ENCODE results near the gene TLL1.

DNA sequence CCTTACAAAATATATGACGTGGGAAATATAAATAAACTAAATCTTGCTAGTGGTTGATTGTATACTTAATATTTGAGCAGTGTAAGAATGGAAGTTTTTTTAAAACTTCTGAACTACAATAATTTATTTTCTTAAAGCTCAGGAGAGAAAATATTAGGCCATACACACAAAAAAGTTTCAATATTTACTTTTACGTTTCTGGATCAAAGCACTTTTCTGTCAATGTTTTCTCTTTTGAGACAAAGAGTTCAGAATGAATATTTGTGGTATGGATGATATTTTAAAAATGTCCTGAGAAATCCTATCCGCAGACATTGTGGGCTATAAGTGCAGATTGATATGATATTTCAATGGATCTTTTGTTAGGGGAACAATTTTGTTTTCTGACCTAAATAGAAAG, 109.9 kb downstream of the TLL1 start:
- TF ChIP-seq, protein P1, sequence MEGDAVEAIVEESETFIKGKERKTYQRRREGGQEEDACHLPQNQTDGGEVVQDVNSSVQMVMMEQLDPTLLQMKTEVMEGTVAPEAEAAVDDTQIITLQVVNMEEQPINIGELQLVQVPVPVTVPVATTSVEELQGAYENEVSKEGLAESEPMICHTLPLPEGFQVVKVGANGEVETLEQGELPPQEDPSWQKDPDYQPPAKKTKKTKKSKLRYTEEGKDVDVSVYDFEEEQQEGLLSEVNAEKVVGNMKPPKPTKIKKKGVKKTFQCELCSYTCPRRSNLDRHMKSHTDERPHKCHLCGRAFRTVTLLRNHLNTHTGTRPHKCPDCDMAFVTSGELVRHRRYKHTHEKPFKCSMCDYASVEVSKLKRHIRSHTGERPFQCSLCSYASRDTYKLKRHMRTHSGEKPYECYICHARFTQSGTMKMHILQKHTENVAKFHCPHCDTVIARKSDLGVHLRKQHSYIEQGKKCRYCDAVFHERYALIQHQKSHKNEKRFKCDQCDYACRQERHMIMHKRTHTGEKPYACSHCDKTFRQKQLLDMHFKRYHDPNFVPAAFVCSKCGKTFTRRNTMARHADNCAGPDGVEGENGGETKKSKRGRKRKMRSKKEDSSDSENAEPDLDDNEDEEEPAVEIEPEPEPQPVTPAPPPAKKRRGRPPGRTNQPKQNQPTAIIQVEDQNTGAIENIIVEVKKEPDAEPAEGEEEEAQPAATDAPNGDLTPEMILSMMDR (IDR thresholded peaks at IDR 0.05; ENCODE audit: low read length) = no peak
- TF ChIP-seq EZH2 (IDR thresholded peaks at IDR 0.05; ENCODE audit: borderline replicate concordance, low read length) = no peak
